HCT116 (cell line): ENCODE data around the gene MCF2L2. TPM values are rescaled to one million over a fixed set of nuclear protein-coding genes. Genes with fewer than 3 reads are reported as not detected.

Source experiments
- ATAC-seq: fragments of 200-7000 bp; cut with Tn5 transposase; 2 replicates; pipeline ENCODE4 v1.9.1; 2020; ENCODE audit warnings: mild to moderate bottlenecking, moderate library complexity
- BruUV-seq: library from RNA; stranded (reverse); fragments of 400-500 nt; replicated peaks from 2 replicates; lab custom pipeline; 2021; lab: Mats Ljungman, UMichigan
- CTCF ChIA-PET: fragments of 300-600 bp; sonication (Branson Sonifier 250); formaldehyde crosslinking; loops from one replicate; lab custom pipeline; 2021; ENCODE audit warnings: antibody characterized with exemption; lab: Charles Lee
- POLR2A ChIA-PET: fragments of 300-600, 350-600 bp; sonication (Branson Sonifier 250); formaldehyde crosslinking; loops from one replicate; lab custom pipeline; 2021; ENCODE audit warnings: antibody characterized with exemption; lab: Charles Lee
- RAD21 ChIA-PET, 2 experiments: fragments of 300-600 bp; sonication (Branson Sonifier 250); formaldehyde crosslinking; loops; one replicate each; lab custom pipeline; 2023; ENCODE audit warnings: low total read pairs in 2 of 2; ENCODE audit not compliant: uncharacterized antibody in 2 of 2, unreplicated experiment in 2 of 2, low non-redundant PET in 1 of 2; lab: Charles Lee
- DNase-seq: peaks from one replicate; pipeline ENCODE4 v3.0.0-alpha.2; 2010; ENCODE audit warnings: low read depth, low spot score
- H2AFZ ChIP-seq: fragments of 200-600 bp; shearing (Covaris generic), sonication (generic); 2 replicates; pipeline ENCODE4 v1.6.1; 2017; ENCODE audit warnings: low read depth, mixed run types, mixed read lengths, antibody characterized with exemption, low read length; ENCODE audit not compliant: poor library complexity, severe bottlenecking
- H3K27ac ChIP-seq: 2 replicates; pipeline ENCODE4 v1.5.1; 2012; ENCODE audit warnings: low read depth, low read length
- H3K27me3 ChIP-seq: fragments of 200-600 bp; sonication (generic); 2 replicates; pipeline ENCODE4 v1.6.1; 2016; ENCODE audit warnings: mixed run types, low read length, mixed read lengths; ENCODE audit not compliant: insufficient read depth
- H3K36me3 ChIP-seq, 2 experiments: fragments of 200-500 bp in 1 of 2; fragments of 200-600 bp in 1 of 2; sonication (Bioruptor generic) in 1 of 2; sonication (generic) in 1 of 2; 2 replicates each; pipeline versions ENCODE4 v1.5.1 to v1.6.1; 2014 to 2016; ENCODE audit warnings: low read length in 2 of 2, inconsistent platforms in 1 of 2, mixed read lengths in 1 of 2, mixed run types in 1 of 2; ENCODE audit not compliant: insufficient read depth in 2 of 2, control insufficient read depth in 1 of 2
- H3K4me1 ChIP-seq, 2 experiments: fragments of 200-600 bp in 1 of 2; sonication (generic) in 1 of 2; 2 replicates each; pipeline versions ENCODE4 v1.5.1 to v1.6.1; 2012 to 2017; ENCODE audit warnings: low read length in 2 of 2, inconsistent platforms in 1 of 2, mild to moderate bottlenecking in 1 of 2, mixed read lengths in 1 of 2, mixed run types in 1 of 2, moderate library complexity in 1 of 2; ENCODE audit not compliant: insufficient read depth in 2 of 2, control insufficient read depth in 1 of 2
- H3K4me2 ChIP-seq: fragments of 200-600 bp; sonication (generic); 2 replicates; pipeline ENCODE4 v1.6.1; 2017; ENCODE audit warnings: mixed run types, low read length, mixed read lengths
- H3K4me3 ChIP-seq, 2 experiments: fragments of 200-600 bp in 1 of 2; sonication (generic) in 1 of 2; replicated peaks in 1 of 2; 2 replicates each; pipeline ENCODE4 v1.5.1; 2011 to 2016; ENCODE audit warnings: low read length in 2 of 2, control low read depth in 1 of 2, low read depth in 1 of 2, mild to moderate bottlenecking in 1 of 2, mixed read lengths in 1 of 2, mixed run types in 1 of 2
- H3K79me2 ChIP-seq: fragments of 200-600 bp; sonication (generic); 2 replicates; pipeline ENCODE4 v1.6.1; 2017; ENCODE audit warnings: mild to moderate bottlenecking, mixed run types, low read length, moderate library complexity, mixed read lengths; ENCODE audit not compliant: insufficient read depth
- H3K9ac ChIP-seq: fragments of 200-600 bp; sonication (generic); 2 replicates; pipeline ENCODE4 v1.6.1; 2016; ENCODE audit warnings: low read length, mixed read lengths
- H3K9me2 ChIP-seq: fragments of 200-600 bp; sonication (generic), shearing (Covaris generic); 2 replicates; pipeline ENCODE4 v1.6.1; 2017; ENCODE audit warnings: mixed run types, mild to moderate bottlenecking, moderate library complexity; ENCODE audit not compliant: insufficient read depth
- H3K9me3 ChIP-seq, 2 experiments: fragments of 200-500 bp in 1 of 2; fragments of 200-600 bp in 1 of 2; sonication (Bioruptor generic) in 1 of 2; sonication (generic) in 1 of 2; 2 replicates each; pipeline ENCODE4 v1.6.1; 2014 to 2017; ENCODE audit warnings: low read length in 2 of 2, mixed read lengths in 2 of 2, inconsistent platforms in 1 of 2, low read depth in 1 of 2, mild to moderate bottlenecking in 1 of 2, mixed run types in 1 of 2, moderate library complexity in 1 of 2; ENCODE audit not compliant: control insufficient read depth in 1 of 2, insufficient read depth in 1 of 2
- H4K20me1 ChIP-seq: fragments of 200-600 bp; sonication (generic), shearing (Covaris generic); 2 replicates; pipeline ENCODE4 v1.6.1; 2017; ENCODE audit warnings: mixed run types, mild to moderate bottlenecking, moderate library complexity; ENCODE audit not compliant: insufficient read depth
- CTCF ChIP-seq, 3 experiments: fragments of 200-600 bp in 1 of 3; sonication (generic) in 1 of 3; IDR thresholded peaks in 2 of 3; conservative IDR thresholded peaks in 1 of 3; 2 replicates each; pipeline ENCODE4 v1.5.1; 2012 to 2017; ENCODE audit warnings: low read depth in 2 of 3, low read length in 2 of 3, antibody characterized with exemption in 1 of 3, borderline replicate concordance in 1 of 3, control low read depth in 1 of 3, mild to moderate bottlenecking in 1 of 3, mixed read lengths in 1 of 3, mixed run types in 1 of 3, moderate library complexity in 1 of 3; ENCODE audit not compliant: insufficient read depth in 1 of 3
- ELF1 ChIP-seq: IDR thresholded peaks from 2 replicates; pipeline ENCODE4 v1.6.1; 2012; ENCODE audit warnings: low read depth, borderline replicate concordance
- POLR2A ChIP-seq: IDR thresholded peaks from 2 replicates; pipeline ENCODE4 v1.7.0; 2011; ENCODE audit warnings: borderline replicate concordance; ENCODE audit not compliant: insufficient read depth, insufficient read length; ENCODE audit errors: extremely low read depth
- POLR2AphosphoS5 ChIP-seq: IDR thresholded peaks from 2 replicates; pipeline ENCODE4 v1.6.1; 2011; ENCODE audit warnings: mild to moderate bottlenecking, low read depth, low read length, moderate library complexity
- SIN3A ChIP-seq: IDR thresholded peaks from 2 replicates; pipeline ENCODE4 v1.6.1; 2012; ENCODE audit warnings: low read depth
- YY1 ChIP-seq: IDR thresholded peaks from 2 replicates; pipeline ENCODE4 v1.6.1; 2011; ENCODE audit warnings: low read length, low read depth, moderate library complexity, mild to moderate bottlenecking; ENCODE audit not compliant: insufficient replicate concordance; ENCODE audit errors: extremely low read depth
- intact Hi-C: fragments of 100-400 bp; cut with micrococcal nuclease; formaldehyde crosslinking; loops from 2 replicates; pipeline ENCODE4 v1.10.0; 2022
- total RNA-seq: library from RNA; stranded (reverse); gene quantifications from one replicate; pipeline ENCODE4 v1.2.1, GENCODE V29; 2021; ENCODE audit not compliant: unreplicated experiment
- TF ChIP-seq, protein P1 (sequence below): IDR thresholded peaks from 2 replicates; pipeline ENCODE4 v1.6.1; 2011; ENCODE audit warnings: mild to moderate bottlenecking, low read length, moderate library complexity; ENCODE audit not compliant: insufficient replicate concordance; ENCODE audit errors: extremely low read depth
- TF ChIP-seq, protein P2 (sequence below): IDR thresholded peaks from 2 replicates; pipeline ENCODE4 v1.6.1; 2012
- TF ChIP-seq, protein P3 (sequence below): IDR thresholded peaks from 2 replicates; pipeline ENCODE4 v1.6.1; 2012

Gene MCF2L2
- total RNA-seq, 1 experiment from 2014 or later, result 1.5 TPM

- TF ChIP-seq CTCF (IDR thresholded peaks at IDR 0.05 in 2 of 3, conservative IDR thresholded peaks at IDR 0.05 in 1 of 3; ENCODE audit: borderline replicate concordance in 1 of 3, insufficient read depth in 1 of 3, low read depth in 2 of 3, low read length in 2 of 3), result no peak
- TF ChIP-seq POLR2A, result no peak
- no peak for TF ChIP-seq POLR2AphosphoS5
- TF ChIP-seq, protein P1, sequence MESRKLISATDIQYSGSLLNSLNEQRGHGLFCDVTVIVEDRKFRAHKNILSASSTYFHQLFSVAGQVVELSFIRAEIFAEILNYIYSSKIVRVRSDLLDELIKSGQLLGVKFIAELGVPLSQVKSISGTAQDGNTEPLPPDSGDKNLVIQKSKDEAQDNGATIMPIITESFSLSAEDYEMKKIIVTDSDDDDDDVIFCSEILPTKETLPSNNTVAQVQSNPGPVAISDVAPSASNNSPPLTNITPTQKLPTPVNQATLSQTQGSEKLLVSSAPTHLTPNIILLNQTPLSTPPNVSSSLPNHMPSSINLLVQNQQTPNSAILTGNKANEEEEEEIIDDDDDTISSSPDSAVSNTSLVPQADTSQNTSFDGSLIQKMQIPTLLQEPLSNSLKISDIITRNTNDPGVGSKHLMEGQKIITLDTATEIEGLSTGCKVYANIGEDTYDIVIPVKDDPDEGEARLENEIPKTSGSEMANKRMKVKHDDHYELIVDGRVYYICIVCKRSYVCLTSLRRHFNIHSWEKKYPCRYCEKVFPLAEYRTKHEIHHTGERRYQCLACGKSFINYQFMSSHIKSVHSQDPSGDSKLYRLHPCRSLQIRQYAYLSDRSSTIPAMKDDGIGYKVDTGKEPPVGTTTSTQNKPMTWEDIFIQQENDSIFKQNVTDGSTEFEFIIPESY, result no peak
- TF ChIP-seq ELF1, result no peak
- TF ChIP-seq, protein P2, sequence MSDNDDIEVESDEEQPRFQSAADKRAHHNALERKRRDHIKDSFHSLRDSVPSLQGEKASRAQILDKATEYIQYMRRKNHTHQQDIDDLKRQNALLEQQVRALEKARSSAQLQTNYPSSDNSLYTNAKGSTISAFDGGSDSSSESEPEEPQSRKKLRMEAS, result no peak
- TF ChIP-seq SIN3A, result no peak
- no peak for TF ChIP-seq YY1
- TF ChIP-seq, protein P3, sequence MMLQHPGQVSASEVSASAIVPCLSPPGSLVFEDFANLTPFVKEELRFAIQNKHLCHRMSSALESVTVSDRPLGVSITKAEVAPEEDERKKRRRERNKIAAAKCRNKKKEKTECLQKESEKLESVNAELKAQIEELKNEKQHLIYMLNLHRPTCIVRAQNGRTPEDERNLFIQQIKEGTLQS, result no peak
- H3K9me3 ChIP-seq, result no peaks in the 10 kb centered on the region
- DNase-seq (no peak), ATAC-seq (no peak)
- H3K4me1 ChIP-seq, result peaks cover 0 to 6% of the 10 kb centered on the region in 2 experiments; a peak in 3 of 4 replicates
- no peaks in the 10 kb centered on the region; the same call in 1 of the 2 replicates for H4K20me1 ChIP-seq
- CTCF ChIA-PET, result no interaction called here
- H3K4me2 ChIP-seq, result no peak overlapping the region
- RAD21 ChIA-PET, result no interaction called here
- H3K27me3 ChIP-seq, result no peaks in the 10 kb centered on the region
- intact Hi-C loops, result no loop called here
- H2AFZ ChIP-seq, result no peak overlapping the region
- no peaks in the 10 kb centered on the region for H3K9me2 ChIP-seq
- no peaks in the 10 kb centered on the region for H3K36me3 ChIP-seq
- POLR2A ChIA-PET, result no interaction called here
- BruUV-seq, result no TSS peak
- H3K27ac ChIP-seq, result no peak overlapping the region
- no peaks in the 10 kb centered on the region for H3K79me2 ChIP-seq
- no peak overlapping the region for H3K9ac ChIP-seq
- H3K4me3 ChIP-seq, result no peak overlapping the region
Measured at GRCh38 chr3:183313351-183313750, 115.1 kb downstream of the MCF2L2 start.
